ENCODE results near the gene CCT4. TPM values are rescaled to one million over a fixed set of nuclear protein-coding genes. Genes with fewer than 3 reads are reported as not detected.
"Not testable (repeated sequence)": the region's sequence is repeated elsewhere in the genome, so short reads cannot be mapped to it uniquely, and the experiment has no call there.

CCT4 gene
- total RNA-seq, 1 experiment from 2014 or later = 348 TPM

GRCh38 chr2:61885896-61886603 lies 2.4 kb downstream of the CCT4 start:
- no TSS peak for BruUV-seq (replicated peaks)
- Histone ChIP-seq H3K4me3 (ENCODE audit: low read depth, low read length, poor library complexity, severe bottlenecking) (peak overlapping the region; percentile 87), H3K36me3 (ENCODE audit: insufficient read depth, low read length, poor library complexity, severe bottlenecking) (peaks cover 51% of the 10 kb centered on the region), H3K27ac (ENCODE audit: low read depth, low read length, poor library complexity, severe bottlenecking) (no peak overlapping the region), H3K4me1 (ENCODE audit: insufficient read depth, low read length, poor library complexity, severe bottlenecking) (peaks cover 9% of the 10 kb centered on the region), H3K27me3 (replicated peaks; ENCODE audit: insufficient read depth, low read depth, low read length, poor library complexity) (no peaks in the 10 kb centered on the region), H3K9me3 (ENCODE audit: low read depth, low read length, poor library complexity, severe bottlenecking) (no peaks in the 10 kb centered on the region)
- POLR2A ChIA-PET (ENCODE audit: low non-redundant PET) = interaction anchor here (0.6 kb wide), 2 partner anchors 440 to 708 kb away, joined by 3 to 4 read pairs; no protein-coding TSS in a partner anchor
- CTCF ChIA-PET = no interaction called here
- DNase-seq (ENCODE audit: low spot score) = no peak
- TF ChIP-seq EZH2 (IDR thresholded peaks at IDR 0.05; ENCODE audit: borderline replicate concordance, low read depth, low read length, poor library complexity, severe bottlenecking) = no peak
- TF ChIP-seq, protein P1, sequence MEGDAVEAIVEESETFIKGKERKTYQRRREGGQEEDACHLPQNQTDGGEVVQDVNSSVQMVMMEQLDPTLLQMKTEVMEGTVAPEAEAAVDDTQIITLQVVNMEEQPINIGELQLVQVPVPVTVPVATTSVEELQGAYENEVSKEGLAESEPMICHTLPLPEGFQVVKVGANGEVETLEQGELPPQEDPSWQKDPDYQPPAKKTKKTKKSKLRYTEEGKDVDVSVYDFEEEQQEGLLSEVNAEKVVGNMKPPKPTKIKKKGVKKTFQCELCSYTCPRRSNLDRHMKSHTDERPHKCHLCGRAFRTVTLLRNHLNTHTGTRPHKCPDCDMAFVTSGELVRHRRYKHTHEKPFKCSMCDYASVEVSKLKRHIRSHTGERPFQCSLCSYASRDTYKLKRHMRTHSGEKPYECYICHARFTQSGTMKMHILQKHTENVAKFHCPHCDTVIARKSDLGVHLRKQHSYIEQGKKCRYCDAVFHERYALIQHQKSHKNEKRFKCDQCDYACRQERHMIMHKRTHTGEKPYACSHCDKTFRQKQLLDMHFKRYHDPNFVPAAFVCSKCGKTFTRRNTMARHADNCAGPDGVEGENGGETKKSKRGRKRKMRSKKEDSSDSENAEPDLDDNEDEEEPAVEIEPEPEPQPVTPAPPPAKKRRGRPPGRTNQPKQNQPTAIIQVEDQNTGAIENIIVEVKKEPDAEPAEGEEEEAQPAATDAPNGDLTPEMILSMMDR (conservative IDR thresholded peaks at IDR 0.05; ENCODE audit: low read depth, low read length) = no peak
- intact Hi-C loops (cut with micrococcal nuclease; ENCODE audit: unreplicated experiment) = loop anchor here (10.0 kb wide), 1 partner anchor 351 kb away; the partner anchor contains the start of gene XPO1

DNA sequence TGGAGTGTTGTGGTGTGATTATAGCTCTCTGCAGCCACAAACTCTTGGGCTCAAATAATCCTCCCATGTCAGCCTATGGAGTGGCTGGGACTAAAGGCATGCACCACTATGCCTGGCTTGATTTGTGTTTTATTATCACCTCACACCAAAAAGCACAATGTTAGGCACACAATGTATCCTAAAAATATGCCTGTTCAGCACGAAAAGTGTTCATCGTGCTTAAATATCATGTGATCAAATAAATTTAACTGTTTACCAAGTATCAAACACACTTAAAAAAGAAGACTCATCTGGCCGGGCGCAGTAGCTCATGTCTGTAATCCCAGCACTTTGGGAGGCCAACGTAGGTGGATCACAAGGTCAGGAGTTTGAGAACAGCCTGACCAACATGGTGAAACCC lies 5.6 kb downstream of the CCT4 start:
- no peak for DNase-seq (ENCODE audit: low spot score)
- Histone ChIP-seq H3K27ac (ENCODE audit: low read depth, low read length, poor library complexity, severe bottlenecking) (no peak overlapping the region), H3K4me1 (ENCODE audit: insufficient read depth, low read length, poor library complexity, severe bottlenecking) (peaks cover 9% of the 10 kb centered on the region), H3K27me3 (replicated peaks; ENCODE audit: insufficient read depth, low read depth, low read length, poor library complexity) (no peaks in the 10 kb centered on the region), H3K9me3 (ENCODE audit: low read depth, low read length, poor library complexity, severe bottlenecking) (no peaks in the 10 kb centered on the region), H3K4me3 (ENCODE audit: low read depth, low read length, poor library complexity, severe bottlenecking) (no peak overlapping the region), H3K36me3 (ENCODE audit: insufficient read depth, low read length, poor library complexity, severe bottlenecking) (peaks cover 83% of the 10 kb centered on the region)
- TF ChIP-seq, protein P1 (conservative IDR thresholded peaks at IDR 0.05; ENCODE audit: low read depth, low read length) = no peak
- no peak for TF ChIP-seq EZH2 (IDR thresholded peaks at IDR 0.05; ENCODE audit: borderline replicate concordance, low read depth, low read length, poor library complexity, severe bottlenecking)
- BruUV-seq (replicated peaks) = no TSS peak
- intact Hi-C loops (cut with micrococcal nuclease; ENCODE audit: unreplicated experiment) = loop anchor here (10.0 kb wide), 1 partner anchor 348 kb away; the partner anchor contains the start of gene XPO1
- POLR2A ChIA-PET (ENCODE audit: low non-redundant PET) = no interaction called here
- CTCF ChIA-PET = interaction anchor here (0.6 kb wide), 1 partner anchor 17 kb away, joined by 16 read pairs; no protein-coding TSS in a partner anchor

DNA sequence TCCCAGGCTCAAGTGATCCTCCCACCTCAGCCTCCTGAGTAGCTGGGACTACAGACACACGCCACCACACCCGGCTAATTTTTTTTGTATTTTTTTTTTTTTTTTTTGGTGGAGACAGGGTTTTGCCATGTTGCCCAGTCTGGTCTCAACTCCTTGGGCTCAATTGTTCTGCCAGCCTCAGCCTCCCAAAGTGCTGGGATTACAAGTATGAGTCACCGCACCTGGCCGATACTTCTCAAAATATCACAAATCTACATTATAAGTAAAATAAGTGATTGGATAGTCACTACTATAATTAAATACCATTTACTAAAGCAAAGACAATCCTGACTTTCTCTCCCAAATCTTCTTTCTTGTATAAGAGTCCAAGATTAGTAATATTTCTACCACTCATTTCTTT lies 9.1 kb downstream of the CCT4 start:
- intact Hi-C loops (cut with micrococcal nuclease; ENCODE audit: unreplicated experiment); POLR2A ChIA-PET (ENCODE audit: low non-redundant PET): not testable (repeated sequence)

DNA sequence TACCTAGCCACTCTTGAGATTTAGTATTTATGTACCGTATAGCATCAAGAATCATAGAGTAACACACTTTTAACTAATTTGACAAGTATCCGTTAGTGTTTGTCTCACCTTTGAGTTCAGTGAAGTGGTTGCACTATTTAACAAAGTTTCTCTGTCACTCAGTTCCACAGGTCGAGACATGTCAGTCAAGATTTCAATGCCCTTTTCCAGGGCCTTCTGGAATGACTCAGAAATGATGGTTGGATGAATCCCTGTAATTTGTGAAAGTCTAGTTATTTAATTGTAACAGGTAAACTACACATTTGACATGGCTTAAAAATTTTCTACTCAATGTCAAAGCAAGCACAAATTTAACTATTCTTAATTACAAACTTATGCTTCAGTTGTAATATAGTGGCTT lies 9.7 kb downstream of the CCT4 start:
- CTCF ChIA-PET = no interaction called here
- Histone ChIP-seq H3K4me3 (ENCODE audit: low read depth, low read length, poor library complexity, severe bottlenecking) (no peak overlapping the region), H3K27me3 (replicated peaks; ENCODE audit: insufficient read depth, low read depth, low read length, poor library complexity) (no peaks in the 10 kb centered on the region), H3K36me3 (ENCODE audit: insufficient read depth, low read length, poor library complexity, severe bottlenecking) (peaks cover 100% of the 10 kb centered on the region), H3K4me1 (ENCODE audit: insufficient read depth, low read length, poor library complexity, severe bottlenecking) (no peaks in the 10 kb centered on the region), H3K27ac (ENCODE audit: low read depth, low read length, poor library complexity, severe bottlenecking) (no peak overlapping the region), H3K9me3 (ENCODE audit: low read depth, low read length, poor library complexity, severe bottlenecking) (no peaks in the 10 kb centered on the region)
- TF ChIP-seq, protein P1 (conservative IDR thresholded peaks at IDR 0.05; ENCODE audit: low read depth, low read length) = no peak
- no peak for TF ChIP-seq EZH2 (IDR thresholded peaks at IDR 0.05; ENCODE audit: borderline replicate concordance, low read depth, low read length, poor library complexity, severe bottlenecking)
- POLR2A ChIA-PET (ENCODE audit: low non-redundant PET) = no interaction called here
- intact Hi-C loops (cut with micrococcal nuclease; ENCODE audit: unreplicated experiment) = no loop called here
- no TSS peak for BruUV-seq (replicated peaks)
- DNase-seq (ENCODE audit: low spot score) = no peak

More for the DNA sequence above, 9.1 kb downstream of the CCT4 start:
- DNase-seq (ENCODE audit: low spot score); H3K27me3 ChIP-seq (replicated peaks; ENCODE audit: insufficient read depth, low read depth, low read length, poor library complexity); BruUV-seq (replicated peaks); H3K4me1 ChIP-seq (ENCODE audit: insufficient read depth, low read length, poor library complexity, severe bottlenecking); H3K4me3 ChIP-seq (ENCODE audit: low read depth, low read length, poor library complexity, severe bottlenecking); H3K9me3 ChIP-seq (ENCODE audit: low read depth, low read length, poor library complexity, severe bottlenecking); H3K27ac ChIP-seq (ENCODE audit: low read depth, low read length, poor library complexity, severe bottlenecking); CTCF ChIA-PET: not testable (repeated sequence)
- H3K36me3 ChIP-seq (ENCODE audit: insufficient read depth, low read length, poor library complexity, severe bottlenecking) = peaks cover 100% of the 10 kb centered on the region
